HepG2 (cell line): Measurements from ENCODE around the gene PHB1. TPM values are rescaled to one million over a fixed set of nuclear protein-coding genes. Genes with fewer than 3 reads are reported as not detected.

ENCODE experiments used
- BATF2 ChIP-seq: sonication (generic); formaldehyde crosslinking; IDR thresholded peaks from 2 replicates; pipeline ENCODE4 v1.8.0; 2022; ENCODE audit warnings: mild to moderate bottlenecking, missing genetic modification reagents, moderate library complexity
- CHD2 ChIP-seq: IDR thresholded peaks from 2 replicates; pipeline ENCODE4 v1.6.1; 2011; ENCODE audit warnings: low read depth, low read length, improper control_type of control experiment
- ELK4 ChIP-seq: sonication (generic); formaldehyde crosslinking; IDR thresholded peaks from 2 replicates; pipeline ENCODE4 v1.9.0; 2021; ENCODE audit warnings: missing genetic modification reagents, borderline replicate concordance
- GFI1 ChIP-seq: sonication (generic); formaldehyde crosslinking; IDR thresholded peaks from 2 replicates; pipeline ENCODE4 v1.5.0; 2020; ENCODE audit warnings: missing genetic modification reagents, mild to moderate bottlenecking, borderline replicate concordance
- NFAT5 ChIP-seq: sonication (generic); formaldehyde crosslinking; IDR thresholded peaks from 2 replicates; pipeline ENCODE4 v1.4.0; 2020; ENCODE audit warnings: missing genetic modification reagents
- SAP130 ChIP-seq: IDR thresholded peaks from 2 replicates; pipeline ENCODE4 v1.6.1; 2016; ENCODE audit warnings: low read depth
- SNAPC5 ChIP-seq: sonication (generic); formaldehyde crosslinking; IDR thresholded peaks from 2 replicates; pipeline ENCODE4 v1.8.1; 2023; ENCODE audit warnings: mild to moderate bottlenecking, missing genetic modification reagents, borderline replicate concordance
- ZBTB46 ChIP-seq: sonication (generic); formaldehyde crosslinking; IDR thresholded peaks from 2 replicates; pipeline ENCODE4 v1.4.0; 2020; ENCODE audit warnings: mild to moderate bottlenecking, missing genetic modification reagents, borderline replicate concordance
- ZMAT3 ChIP-seq: sonication (generic); formaldehyde crosslinking; conservative IDR thresholded peaks from 2 replicates; pipeline ENCODE4 v1.7.0; 2021; ENCODE audit warnings: missing genetic modification reagents
- ZNF235 ChIP-seq: sonication (generic); formaldehyde crosslinking; IDR thresholded peaks from 2 replicates; pipeline ENCODE4 v1.8.1; 2023; ENCODE audit warnings: mild to moderate bottlenecking, missing genetic modification reagents, borderline replicate concordance
- ZNF598 ChIP-seq: sonication (generic); formaldehyde crosslinking; IDR thresholded peaks from 2 replicates; pipeline ENCODE4 v1.5.1; 2020; ENCODE audit warnings: mild to moderate bottlenecking, missing genetic modification reagents, borderline replicate concordance
- ZNF607 ChIP-seq: sonication (generic); formaldehyde crosslinking; IDR thresholded peaks from 2 replicates; pipeline ENCODE4 v1.5.1; 2020; ENCODE audit warnings: missing genetic modification reagents, mild to moderate bottlenecking, borderline replicate concordance
- ZNF609 ChIP-seq: sonication (generic); formaldehyde crosslinking; IDR thresholded peaks from 2 replicates; pipeline ENCODE4 v1.4.0; 2020; ENCODE audit warnings: mild to moderate bottlenecking, missing genetic modification reagents, borderline replicate concordance
- ZNF7 ChIP-seq: IDR thresholded peaks from 2 replicates; pipeline ENCODE4 v1.6.1; 2016; ENCODE audit warnings: missing biosample characterization, missing genetic modification reagents
- polyA plus RNA-seq, 8 experiments: library from polyadenylated mRNA; depleted of rRNA in 3 of 8; stranded (reverse) in 7 of 8; unstranded in 1 of 8; fragments of >200 nt; fragmentation: Illumina TruSeq in 4 of 8; extraction: Trizol in 4 of 8; gene quantifications; 2 replicates each; pipeline versions ENCODE4 v1.2.1 to v1.2.3, GENCODE V29; 2011 to 2016; ENCODE audit warnings: low read depth in 4 of 8, missing spikeins in 1 of 8, mixed read lengths in 1 of 8; ENCODE audit not compliant: insufficient read depth in 1 of 8
- total RNA-seq, 5 experiments: library from RNA; depleted of rRNA; stranded (reverse); fragments of >200 nt; fragmentation: Illumina TruSeq; extraction: Trizol; gene quantifications; 2 replicates each; pipeline ENCODE4 v1.2.3, GENCODE V29; 2016; ENCODE audit warnings: low read depth in 1 of 5

PHB1 gene
- total and polyA plus RNA-seq, 2 of the 13 experiments (the other 11 are each of a cell fraction or from before 2014, with no cell fraction given) = 515 to 688 TPM

- TF ChIP-seq ZNF609 (CRISPR knock-in tag) (peak; percentile 29; the same call in 1 of the 2 replicates), GFI1 (CRISPR knock-in tag) (no peak; the same call in 1 of the 2 replicates), ZNF235 (no peak), NFAT5 (CRISPR knock-in tag) (no peak), CHD2 (peak; percentile 94), ELK4 (CRISPR knock-in tag) (no peak; the same call in 1 of the 2 replicates), ZMAT3 (peak; percentile 85; the same call in 1 of the 2 replicates), SAP130 (CRISPR knock-in tag) (peak; percentile 99), BATF2 (no peak), ZNF607 (CRISPR knock-in tag) (no peak), ZBTB46 (CRISPR knock-in tag) (no peak), SNAPC5 (CRISPR knock-in tag) (no peak), ZNF7 (CRISPR knock-in tag) (no peak), ZNF598 (CRISPR knock-in tag) (peak; percentile 78; the same call in 1 of the 2 replicates)
Observed at GRCh38 chr17:49414622-49415350, at the start of gene PHB1 (continued).
